Kidney epithelial cell (primary cell): Measurements from ENCODE around the gene STX7. TPM values are rescaled to one million over a fixed set of nuclear protein-coding genes. Genes with fewer than 3 reads are reported as not detected.

Source experiments
- DNase-seq: peaks from one replicate; pipeline ENCODE4 v3.0.0-alpha.2; 2010; ENCODE audit warnings: low read depth
- H3K27me3 ChIP-seq: 2 replicates; pipeline ENCODE4 v1.6.0; 2011; ENCODE audit warnings: low read length; ENCODE audit not compliant: control insufficient read depth, insufficient read depth
- H3K36me3 ChIP-seq: 2 replicates; pipeline ENCODE4 v1.5.1; 2011; ENCODE audit warnings: low read length; ENCODE audit not compliant: control insufficient read depth, insufficient read depth
- H3K4me3 ChIP-seq: 2 replicates; pipeline ENCODE4 v1.5.1; 2011; ENCODE audit warnings: low read depth, mild to moderate bottlenecking, control low read depth, low read length
- CTCF ChIP-seq: IDR thresholded peaks from 2 replicates; pipeline ENCODE4 v1.5.1; 2011; ENCODE audit warnings: mild to moderate bottlenecking, moderate library complexity, low read length, control low read depth, inconsistent platforms; ENCODE audit not compliant: insufficient read depth, poor library complexity, severe bottlenecking
- total RNA-seq: library from RNA; depleted of rRNA; stranded (reverse); fragments of >200 nt; gene quantifications from 2 replicates; pipeline ENCODE4 v1.2.3, GENCODE V29; 2015

The STX7 gene
- total RNA-seq, 1 donor from 2014 or later: 35.8 TPM

- no peaks in the 10 kb centered on the region for H3K27me3 ChIP-seq
- H3K36me3 ChIP-seq: no peaks in the 10 kb centered on the region
- no peak for DNase-seq
- no peak overlapping the region for H3K4me3 ChIP-seq
- no peak for TF ChIP-seq CTCF
Observed at GRCh38 chr6:132487762-132488161, 25.2 kb downstream of the STX7 start.

- no peak for TF ChIP-seq CTCF
- H3K4me3 ChIP-seq: no peak overlapping the region
- DNase-seq: no peak
- no peaks in the 10 kb centered on the region for H3K27me3 ChIP-seq
- H3K36me3 ChIP-seq: no peaks in the 10 kb centered on the region
Observed at GRCh38 chr6:132484680-132485018, 28.3 kb downstream of the STX7 start.

- Histone ChIP-seq H3K27me3 (no peaks in the 10 kb centered on the region), H3K36me3 (no peaks in the 10 kb centered on the region), H3K4me3 (no peak overlapping the region)
- peak; percentile 59 for TF ChIP-seq CTCF
- DNase-seq: peak; percentile 9
Observed at GRCh38 chr6:132483779-132484679, 28.9 kb downstream of the STX7 start.

GRCh38 chr6:132482581-132482980, 30.3 kb downstream of the STX7 start:
- Histone ChIP-seq H3K36me3 (no peaks in the 10 kb centered on the region), H3K27me3 (no peaks in the 10 kb centered on the region), H3K4me3 (no peak overlapping the region)
- TF ChIP-seq CTCF: no peak
- no peak for DNase-seq

- no peaks in the 10 kb centered on the region for H3K36me3 ChIP-seq
- no peak for TF ChIP-seq CTCF
- H3K27me3 ChIP-seq: no peaks in the 10 kb centered on the region
- H3K4me3 ChIP-seq: no peak overlapping the region
- no peak for DNase-seq
Observed at GRCh38 chr6:132481189-132481588, 31.7 kb downstream of the STX7 start.

- Histone ChIP-seq H3K36me3 (no peaks in the 10 kb centered on the region), H3K27me3 (no peaks in the 10 kb centered on the region), H3K4me3 (no peak overlapping the region)
- TF ChIP-seq CTCF: no peak
- no peak for DNase-seq
Observed at GRCh38 chr6:132479131-132479530, 33.8 kb downstream of the STX7 start.
